Activated CD4-positive, alpha-beta T cell treated with anti-CD3 and anti-CD28 coated beads, Interleukin-2, amount 50 U/mL, for 48 hours (primary cell): ENCODE data around the gene DTD1.

ENCODE experiments used
- DNase-seq, 2 experiments: peaks; one replicate each; pipeline ENCODE4 v3.0.0-alpha.2; 2020

The DTD1 gene

GRCh38 chr20:18587665-18588573, at the start of gene DTD1:
Gene DTD1 (plus strand): TSS chr20:18588054. CDS start chr20:18588073, 19 bp downstream.
- DNase-seq, result peak; percentile 95

DNA sequence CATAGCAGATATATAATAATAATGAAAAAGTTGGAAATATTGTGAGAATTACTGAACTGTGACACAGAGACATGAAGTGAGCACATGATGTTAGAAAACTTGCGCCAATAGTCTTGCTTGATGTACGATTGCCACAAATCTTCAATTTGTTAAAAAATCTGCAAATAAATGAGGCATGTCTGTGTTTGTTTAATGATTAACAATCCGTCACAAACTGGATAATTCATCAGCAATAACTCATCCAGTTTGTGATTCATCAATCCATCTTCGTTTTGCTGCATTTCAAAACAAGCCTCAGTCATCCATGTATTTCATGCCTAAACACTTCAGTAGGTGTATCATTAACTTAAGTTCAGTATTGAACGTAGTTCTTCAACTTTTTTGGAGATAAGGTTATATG, 46.1 kb upstream of the DTD1 start:
- DNase-seq, result no peak

DNA sequence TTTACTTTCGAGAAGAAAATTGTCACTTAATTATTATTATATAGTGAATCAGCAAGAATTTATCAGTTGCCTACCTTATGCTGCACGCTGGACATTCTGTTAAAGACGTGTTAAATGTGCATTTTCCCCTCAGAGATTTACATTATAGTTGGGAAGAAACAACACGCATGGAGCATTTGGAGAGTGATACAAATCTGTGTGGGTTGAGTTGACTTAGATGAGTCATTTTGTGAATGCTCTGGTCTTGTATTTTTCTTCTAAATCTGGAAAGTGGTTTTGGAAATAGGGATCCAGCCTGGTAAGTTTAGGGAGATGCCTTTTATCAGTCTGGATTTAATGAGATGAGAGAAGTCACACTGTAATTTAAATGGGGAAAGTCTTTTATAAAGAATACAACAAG, 44.6 kb upstream of the DTD1 start:
- DNase-seq, result no peak

DNA sequence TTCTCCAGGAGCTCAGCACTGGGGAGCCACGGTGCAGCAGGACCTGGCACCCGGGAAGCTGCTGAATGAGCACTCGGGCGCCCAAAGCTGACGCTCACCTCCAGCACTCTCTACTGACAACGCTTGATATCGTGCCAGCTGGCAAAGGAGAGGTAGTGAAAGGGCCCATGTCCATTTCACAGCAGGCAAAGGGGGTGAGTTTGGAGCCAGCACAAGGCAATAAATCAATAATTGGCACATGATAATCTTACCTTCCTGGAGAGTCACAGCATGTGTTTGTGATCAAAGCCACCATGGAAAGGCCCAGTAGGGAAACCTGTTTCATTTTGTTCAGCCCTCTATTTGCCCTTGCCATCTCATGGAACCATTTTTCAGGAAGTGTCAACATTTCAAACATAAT, 43.9 kb upstream of the DTD1 start:
- DNase-seq, result no peak

- no peak for DNase-seq
These were observed 42.3 kb upstream of the DTD1 start for GRCh38 chr20:18545566-18545965.

DNA sequence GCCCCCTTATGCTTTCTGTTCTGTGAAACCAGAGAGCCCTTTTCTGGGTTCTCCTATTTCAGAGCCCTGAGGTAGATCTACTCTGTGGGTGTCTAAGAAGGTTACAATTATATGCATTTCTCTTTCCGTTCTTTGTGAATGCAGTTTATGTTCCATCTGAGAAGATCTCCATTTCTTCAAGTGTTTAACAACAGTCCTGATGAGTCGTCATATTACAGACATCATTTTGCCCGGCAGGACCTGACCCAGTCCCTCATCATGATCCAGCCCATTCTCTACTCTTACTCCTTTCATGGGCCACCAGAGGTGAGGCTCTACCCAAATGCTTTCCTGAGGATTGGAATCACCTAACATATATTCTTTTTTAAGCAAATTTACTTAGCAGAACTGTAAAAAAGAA, 39.4 kb upstream of the DTD1 start:
- no peak for DNase-seq

DNA sequence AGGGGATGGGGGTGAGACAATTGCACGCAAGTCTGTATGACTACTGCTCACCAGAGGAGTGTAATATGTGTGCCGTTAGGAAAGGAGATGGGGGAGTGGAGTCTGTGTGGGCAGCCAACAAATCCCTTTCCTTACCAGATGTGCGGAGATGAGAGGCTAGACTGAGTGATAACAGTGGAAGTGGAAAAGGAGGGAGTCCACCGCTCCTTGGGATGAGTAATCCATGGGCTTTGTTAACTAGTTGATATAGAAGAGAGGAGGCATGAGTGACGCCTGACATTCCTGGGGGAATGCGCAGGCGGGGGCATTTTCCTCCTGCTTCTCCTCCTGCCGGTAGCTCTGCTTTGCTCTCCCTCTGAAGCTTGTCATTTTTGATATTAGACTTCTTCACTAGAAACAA, 34.1 kb upstream of the DTD1 start:
- DNase-seq, result no peak

DNA sequence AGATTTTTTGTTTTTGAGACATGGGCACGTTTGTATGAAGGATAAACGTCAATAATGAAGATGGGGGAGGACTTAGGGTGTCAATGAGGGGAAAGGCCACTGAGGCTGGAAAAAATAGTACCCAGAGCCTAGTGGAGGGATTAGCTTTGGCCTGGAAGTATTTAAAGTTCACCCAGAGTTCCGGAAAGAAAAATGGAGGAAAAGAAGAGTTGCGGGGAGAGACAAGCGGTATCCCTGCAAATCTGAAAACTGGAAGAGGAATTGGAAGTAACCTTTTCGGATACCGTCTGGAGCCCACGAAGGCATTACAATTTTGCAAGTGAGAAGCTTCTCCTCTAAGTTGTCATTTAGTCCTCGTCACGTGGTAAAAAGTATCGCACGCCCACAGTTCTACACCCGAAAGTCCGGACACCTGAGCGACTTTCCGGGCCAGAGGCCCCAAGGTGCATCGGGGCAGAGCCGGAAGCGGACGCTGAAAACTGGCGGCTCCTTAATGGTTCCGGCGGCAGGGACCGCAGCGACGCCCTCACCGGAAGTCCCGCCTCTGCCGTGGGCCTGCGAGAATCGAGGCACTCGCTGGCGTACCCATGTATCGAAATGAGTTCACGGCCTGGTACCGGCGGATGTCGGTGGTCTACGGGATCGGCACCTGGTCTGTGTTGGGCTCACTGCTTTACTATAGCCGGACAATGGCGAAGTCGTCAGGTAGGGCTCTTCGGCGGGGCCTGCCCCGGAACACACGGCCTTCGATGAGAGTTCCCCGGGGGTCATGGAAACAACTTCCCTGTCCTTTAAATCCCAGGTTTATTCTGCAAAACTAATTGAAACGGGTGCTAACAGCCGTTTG, 20.7 kb upstream of the DTD1 start, which contains the start of gene SMIM26:
SMIM26 (plus strand) TSS at position 541 of the 847 bp plus-strand sequence; CDS start at position 588, 47 bp downstream.
- DNase-seq, result peak; percentile 95 to 96

- DNase-seq, result no peak
These were observed 20.1 kb upstream of the DTD1 start for GRCh38 chr20:18567739-18568091.

DNA sequence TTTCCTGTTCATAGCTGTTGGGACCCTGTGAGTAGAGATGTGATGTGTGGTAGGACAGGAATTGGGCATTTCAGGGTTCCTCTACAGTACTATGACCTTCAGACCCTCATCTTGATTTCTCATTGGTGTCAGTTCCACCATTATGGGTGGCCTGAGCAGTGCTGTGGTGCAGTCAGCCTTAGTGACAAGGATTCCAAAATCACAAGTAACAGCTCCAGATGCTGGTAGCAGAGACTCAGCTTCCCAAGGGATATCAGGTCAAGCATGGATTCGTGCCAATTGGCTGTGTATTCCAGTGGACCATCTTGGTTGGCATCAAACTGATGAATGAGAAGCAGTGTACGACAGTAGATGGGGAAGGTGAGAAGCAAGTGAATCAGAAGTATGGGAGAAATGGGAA, 16.8 kb upstream of the DTD1 start:
- DNase-seq, result no peak

DNA sequence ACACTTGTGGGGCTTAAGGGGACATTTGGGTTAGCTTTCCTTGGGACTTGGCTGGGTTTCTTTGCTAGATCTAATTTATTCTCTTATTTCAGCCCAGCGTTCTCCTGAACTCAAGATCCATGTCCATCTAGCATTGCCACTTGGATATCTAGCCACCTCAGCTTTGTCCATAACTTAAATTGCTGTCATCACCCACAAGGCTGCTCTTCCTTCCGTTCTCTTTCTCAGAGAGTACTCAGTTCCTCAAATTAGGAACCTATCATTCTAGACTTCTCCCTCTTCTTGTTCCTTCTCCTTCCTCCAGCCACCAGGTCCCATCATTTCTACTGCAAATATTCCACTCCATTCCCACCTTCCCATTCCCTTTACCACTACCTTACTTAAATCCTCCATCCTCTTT, 16.3 kb upstream of the DTD1 start:
- DNase-seq, result no peak

GRCh38 chr20:18577942-18578341, 9.9 kb upstream of the DTD1 start:
- no peak for DNase-seq

- no peak for DNase-seq
These were observed 9.3 kb upstream of the DTD1 start for GRCh38 chr20:18578581-18578980.

DNA sequence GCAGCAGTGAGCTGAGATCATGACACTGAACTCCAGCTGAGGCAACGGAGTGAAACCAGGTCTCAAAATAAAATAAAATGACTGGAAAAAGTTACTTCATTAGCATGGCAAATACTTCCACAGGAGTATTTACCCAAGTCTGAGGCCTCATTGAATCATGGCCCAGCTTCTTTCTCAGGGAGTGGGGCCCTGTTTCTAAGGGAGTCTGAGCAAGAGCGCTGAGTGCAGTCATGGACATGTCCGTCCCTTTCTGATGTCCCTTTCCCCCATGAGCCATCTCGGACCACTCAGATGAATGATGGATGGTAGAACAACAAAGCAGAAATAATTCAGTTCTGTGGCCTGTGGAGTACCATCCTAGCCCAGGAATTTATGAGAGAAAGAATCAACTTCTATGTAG, 7.8 kb upstream of the DTD1 start:
- no peak for DNase-seq

DNA sequence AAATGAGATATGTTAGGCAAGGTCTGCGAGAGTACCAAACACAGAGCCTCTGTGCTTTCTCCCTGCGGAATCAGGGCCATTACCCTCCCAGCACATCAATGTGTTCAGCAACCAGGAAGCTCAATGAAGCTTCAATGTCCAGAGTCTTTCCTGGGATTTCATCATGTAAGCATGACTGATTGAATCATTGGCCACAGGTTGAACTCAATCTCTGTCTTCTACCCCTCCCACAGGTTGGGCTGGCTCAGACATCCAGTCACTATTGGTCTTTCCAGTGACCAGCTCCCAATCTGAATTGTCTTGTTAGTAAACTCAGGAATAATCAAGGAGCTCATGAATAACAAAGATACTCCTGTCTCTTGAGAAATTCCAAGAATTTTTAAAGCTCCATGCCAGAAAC, 2.7 kb upstream of the DTD1 start:
- no peak for DNase-seq

DNA sequence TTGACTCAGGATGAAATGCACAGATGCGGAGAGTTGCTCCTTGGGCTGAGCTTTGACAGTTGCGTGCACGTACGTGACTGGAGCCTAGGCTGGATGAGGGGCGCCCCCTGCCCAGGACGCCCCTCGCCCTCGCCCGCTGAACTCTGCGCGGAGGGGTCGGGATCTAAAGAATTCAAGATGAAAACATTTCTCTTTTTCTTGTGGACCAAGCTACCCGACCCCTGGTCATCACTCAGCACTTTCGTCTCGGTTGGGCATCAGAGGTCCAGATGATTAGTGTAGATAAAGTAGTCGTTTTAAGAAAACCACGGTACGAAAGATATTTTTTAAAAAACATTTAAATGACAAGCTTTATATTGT, 700 bp downstream of the DTD1 start:
- DNase-seq, result peak; percentile 10 to 26

DNA sequence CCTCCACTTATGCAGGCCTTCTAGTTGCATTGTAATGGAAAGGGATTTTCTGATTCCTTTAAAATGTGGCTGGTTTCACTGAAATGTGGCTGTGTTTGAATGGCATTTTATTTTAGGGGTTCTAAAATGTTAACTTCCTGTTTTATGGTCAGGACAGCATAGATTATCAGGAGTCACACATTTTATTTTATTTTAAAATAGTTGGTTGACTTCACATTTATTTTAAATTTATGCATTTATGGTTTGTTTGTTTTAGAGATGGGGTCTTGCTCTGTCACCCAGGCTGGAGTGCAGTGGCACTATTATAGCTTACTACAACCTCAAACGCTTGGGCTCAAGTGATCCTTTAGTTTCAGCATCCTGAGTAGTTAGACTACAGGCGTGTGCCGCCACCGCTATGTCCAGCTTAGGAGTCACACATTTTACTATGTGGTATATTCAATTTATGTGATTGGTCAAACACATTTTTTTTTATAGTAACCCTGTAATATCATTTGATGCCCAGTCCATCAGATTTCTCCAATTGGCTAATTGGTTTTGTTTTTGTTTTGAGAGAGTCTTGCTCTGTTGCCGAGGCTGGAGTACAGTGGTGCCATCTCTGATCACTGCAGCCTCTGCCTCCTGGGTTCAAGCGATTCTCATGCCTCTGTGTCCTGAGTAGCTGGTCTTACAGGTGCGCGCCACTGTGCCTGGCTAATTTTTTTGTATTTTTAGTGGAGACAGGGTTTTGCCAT, 2.3 kb downstream of the DTD1 start:
- DNase-seq, result no peak

GRCh38 chr20:18596270-18596669, 8.4 kb downstream of the DTD1 start:
- DNase-seq, result no peak

- no peak for DNase-seq
These were observed 21.9 kb downstream of the DTD1 start for GRCh38 chr20:18609741-18610140.

- no peak for DNase-seq
These were observed 23.6 kb downstream of the DTD1 start for GRCh38 chr20:18611492-18611891.

DNA sequence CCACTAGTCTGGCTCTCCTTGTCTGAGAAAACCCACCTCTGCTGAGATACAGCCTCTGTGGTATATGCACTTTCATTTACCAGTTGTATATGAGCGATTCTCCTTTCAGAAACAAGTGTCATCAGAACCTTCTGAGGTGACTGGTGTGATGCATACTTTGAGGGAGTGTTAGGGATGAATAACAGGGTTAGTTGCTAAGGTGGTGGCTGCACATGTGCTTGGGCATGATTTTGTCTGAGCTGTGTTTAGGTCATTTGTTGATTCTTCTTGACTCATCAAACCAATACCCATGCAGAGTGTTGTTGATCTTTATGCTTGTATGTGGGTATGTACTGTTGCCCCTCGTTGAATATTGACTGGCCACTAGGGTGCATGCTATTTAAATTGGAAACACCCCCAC, 25.7 kb downstream of the DTD1 start:
- no peak for DNase-seq

DNA sequence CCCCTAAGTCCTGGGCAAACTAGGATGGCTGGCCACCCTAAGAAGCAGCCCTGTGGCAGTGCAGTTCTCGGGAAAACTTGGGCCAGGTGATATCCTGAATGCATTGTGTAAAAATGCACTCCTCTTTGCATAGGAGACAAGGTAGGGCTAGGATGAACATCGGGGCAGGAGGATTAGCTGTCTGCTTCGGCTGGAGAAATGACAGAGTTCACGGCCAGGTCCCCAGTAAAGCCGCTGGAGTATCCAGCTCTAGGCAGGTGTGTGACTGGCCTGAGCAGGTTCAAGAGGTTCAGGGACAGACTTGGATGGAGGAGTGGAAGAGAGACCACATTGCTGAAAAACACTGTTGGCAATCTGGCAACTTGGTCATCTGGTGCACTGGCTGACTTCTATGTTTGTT, 26.4 kb downstream of the DTD1 start:
- no peak for DNase-seq

- DNase-seq, result no peak
These were observed 27.3 kb downstream of the DTD1 start for GRCh38 chr20:18615020-18615650.
